WTC11 (cell line): ENCODE data around the gene UBXN2A. TPM values are rescaled to one million over a fixed set of nuclear protein-coding genes. Genes with fewer than 3 reads are reported as not detected.

ENCODE experiments used
- ATAC-seq: fragments of 200-7000 bp; cut with Tn5 transposase; 2 replicates; pipeline ENCODE4 v1.10.0; 2021; ENCODE audit warnings: mild to moderate bottlenecking, moderate library complexity
- CTCF ChIA-PET: fragments of 300-600 bp; sonication (Branson Sonifier 250); formaldehyde crosslinking; loops from one replicate; lab custom pipeline; 2021; ENCODE audit warnings: antibody characterized with exemption; lab: Charles Lee
- POLR2A ChIA-PET: fragments of 350-600 bp; sonication (Branson Sonifier 250); formaldehyde crosslinking; loops from one replicate; lab custom pipeline; 2021; ENCODE audit warnings: antibody characterized with exemption; lab: Charles Lee
- DNase-seq: peaks from one replicate; pipeline ENCODE4 v3.0.0; 2021; ENCODE audit warnings: low spot score
- H3K27ac Mint-ChIP-seq: 2 replicates; pipeline ENCODE4 v1.8.0; 2021; ENCODE audit warnings: mixed read lengths
- H3K27me3 Mint-ChIP-seq: 2 replicates; pipeline ENCODE4 v1.8.0; 2021; ENCODE audit warnings: low read depth, mild to moderate bottlenecking, moderate library complexity, mixed read lengths
- H3K36me3 Mint-ChIP-seq: 2 replicates; pipeline ENCODE4 v1.8.0; 2021; ENCODE audit warnings: mixed read lengths
- H3K4me1 Mint-ChIP-seq: 2 replicates; pipeline ENCODE4 v1.8.0; 2022; ENCODE audit warnings: mixed read lengths
- H3K4me3 Mint-ChIP-seq: 2 replicates; pipeline ENCODE4 v1.8.0; 2021; ENCODE audit warnings: mild to moderate bottlenecking, moderate library complexity, mixed read lengths
- H3K9me3 Mint-ChIP-seq: 2 replicates; pipeline ENCODE4 v1.8.0; 2021; ENCODE audit warnings: mixed read lengths
- CREB1 ChIP-seq: sonication (generic); formaldehyde crosslinking; IDR thresholded peaks from 2 replicates; pipeline ENCODE4 v1.8.0; 2023; ENCODE audit warnings: mild to moderate bottlenecking, missing genetic modification reagents
- FOXK1 ChIP-seq: sonication (generic); formaldehyde crosslinking; IDR thresholded peaks from 2 replicates; pipeline ENCODE4 v1.8.0; 2022; ENCODE audit warnings: mild to moderate bottlenecking, moderate library complexity, missing genetic modification reagents
- OVOL2 ChIP-seq: fragments of 250-450 bp; sonication (Bioruptor Pico); IDR thresholded peaks from 2 replicates; pipeline ENCODE4 v1.9.0; 2021; ENCODE audit warnings: mild to moderate bottlenecking, borderline replicate concordance
- RORB ChIP-seq: fragments of 250-450 bp; sonication (Bioruptor Pico); IDR thresholded peaks from 2 replicates; pipeline ENCODE4 v1.9.0; 2021; ENCODE audit warnings: mild to moderate bottlenecking
- SMAD3 ChIP-seq: sonication (generic); formaldehyde crosslinking; IDR thresholded peaks from 2 replicates; pipeline ENCODE4 v1.8.0; 2022; ENCODE audit warnings: missing genetic modification reagents, mild to moderate bottlenecking, borderline replicate concordance
- ZBTB43 ChIP-seq: sonication (generic); formaldehyde crosslinking; IDR thresholded peaks from 2 replicates; pipeline ENCODE4 v1.8.1; 2023; ENCODE audit warnings: mild to moderate bottlenecking, missing genetic modification reagents
- ZNF317 ChIP-seq: sonication (generic); formaldehyde crosslinking; IDR thresholded peaks from 2 replicates; pipeline ENCODE4 v1.8.1; 2023; ENCODE audit warnings: low read depth, mild to moderate bottlenecking, moderate library complexity, missing genetic modification reagents, borderline replicate concordance
- total RNA-seq: library from RNA; stranded (reverse); gene quantifications from 3 replicates; pipeline ENCODE4 v1.2.3, GENCODE V29; 2021
- TF ChIP-seq, protein P1 (sequence below): sonication (generic); formaldehyde crosslinking; IDR thresholded peaks from 2 replicates; pipeline ENCODE4 v1.8.1; 2022; ENCODE audit warnings: mild to moderate bottlenecking, moderate library complexity, missing genetic modification reagents
- TF ChIP-seq, protein P2 (sequence below): sonication (generic); formaldehyde crosslinking; IDR thresholded peaks from 2 replicates; pipeline ENCODE4 v1.8.0; 2022; ENCODE audit warnings: mild to moderate bottlenecking, missing genetic modification reagents
- TF ChIP-seq, protein P3 (sequence below): sonication (generic); formaldehyde crosslinking; IDR thresholded peaks from 2 replicates; pipeline ENCODE4 v1.8.1; 2023; ENCODE audit warnings: mild to moderate bottlenecking, moderate library complexity, missing genetic modification reagents
- TF ChIP-seq, protein P4 (sequence below): fragments of 200-600 bp; IDR thresholded peaks from 2 replicates; pipeline ENCODE4 v1.8.0; 2022; ENCODE audit warnings: antibody characterized with exemption
- TF ChIP-seq, protein P5 (sequence below): sonication (generic); formaldehyde crosslinking; conservative IDR thresholded peaks from 2 replicates; pipeline ENCODE4 v1.8.1; 2023; ENCODE audit warnings: mild to moderate bottlenecking, low read depth, missing genetic modification reagents, moderate library complexity
- TF ChIP-seq, protein P6 (sequence below): sonication (generic); formaldehyde crosslinking; IDR thresholded peaks from 2 replicates; pipeline ENCODE4 v1.8.1; 2022; ENCODE audit warnings: low read depth, mild to moderate bottlenecking, moderate library complexity, missing genetic modification reagents, borderline replicate concordance

Gene UBXN2A
- total RNA-seq, 1 experiment from 2014 or later, result 16.8 TPM

GRCh38 chr2:24009680-24010476 lies 69.6 kb downstream of the UBXN2A start, which contains the start of gene MFSD2B:
MFSD2B (plus strand) TSS chr2:24010085; CDS start chr2:24010097, 12 bp downstream.
- CTCF ChIA-PET, result interaction anchor here (0.6 to 2.4 kb wide), 4 partner anchors 12 to 83 kb away, joined by 3 to 15 read pairs (median 3); partner anchors contain the start of gene ATAD2B
- Mint-ChIP-seq H3K36me3 (no peaks in the 10 kb centered on the region), H3K27me3 (peaks cover 9% of the 10 kb centered on the region), H3K4me3 (peak within 1 kb of the TSS; percentile 54), H3K9me3 (no peaks in the 10 kb centered on the region), H3K4me1 (peaks cover 21% of the 10 kb centered on the region), H3K27ac (no peak within 1 kb of the TSS)
- POLR2A ChIA-PET, result interaction anchor here (1.0 to 1.3 kb wide), 2 partner anchors 10 to 82 kb away, joined by 3 to 4 read pairs; no protein-coding TSS in a partner anchor
- DNase-seq, result peak; percentile 45
- ATAC-seq, result peak; percentile 73
- TF ChIP-seq, protein P1, sequence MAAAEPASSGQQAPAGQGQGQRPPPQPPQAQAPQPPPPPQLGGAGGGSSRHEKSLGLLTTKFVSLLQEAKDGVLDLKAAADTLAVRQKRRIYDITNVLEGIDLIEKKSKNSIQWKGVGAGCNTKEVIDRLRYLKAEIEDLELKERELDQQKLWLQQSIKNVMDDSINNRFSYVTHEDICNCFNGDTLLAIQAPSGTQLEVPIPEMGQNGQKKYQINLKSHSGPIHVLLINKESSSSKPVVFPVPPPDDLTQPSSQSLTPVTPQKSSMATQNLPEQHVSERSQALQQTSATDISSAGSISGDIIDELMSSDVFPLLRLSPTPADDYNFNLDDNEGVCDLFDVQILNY (CRISPR knock-in tag), result peak; percentile 29; the same call in 1 of the 2 replicates
- TF ChIP-seq, protein P2, sequence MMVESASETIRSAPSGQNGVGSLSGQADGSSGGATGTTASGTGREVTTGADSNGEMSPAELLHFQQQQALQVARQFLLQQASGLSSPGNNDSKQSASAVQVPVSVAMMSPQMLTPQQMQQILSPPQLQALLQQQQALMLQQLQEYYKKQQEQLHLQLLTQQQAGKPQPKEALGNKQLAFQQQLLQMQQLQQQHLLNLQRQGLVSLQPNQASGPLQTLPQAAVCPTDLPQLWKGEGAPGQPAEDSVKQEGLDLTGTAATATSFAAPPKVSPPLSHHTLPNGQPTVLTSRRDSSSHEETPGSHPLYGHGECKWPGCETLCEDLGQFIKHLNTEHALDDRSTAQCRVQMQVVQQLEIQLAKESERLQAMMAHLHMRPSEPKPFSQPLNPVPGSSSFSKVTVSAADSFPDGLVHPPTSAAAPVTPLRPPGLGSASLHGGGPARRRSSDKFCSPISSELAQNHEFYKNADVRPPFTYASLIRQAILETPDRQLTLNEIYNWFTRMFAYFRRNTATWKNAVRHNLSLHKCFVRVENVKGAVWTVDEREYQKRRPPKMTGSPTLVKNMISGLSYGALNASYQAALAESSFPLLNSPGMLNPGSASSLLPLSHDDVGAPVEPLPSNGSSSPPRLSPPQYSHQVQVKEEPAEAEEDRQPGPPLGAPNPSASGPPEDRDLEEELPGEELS (CRISPR knock-in tag), result peak; percentile 68
- TF ChIP-seq ZBTB43 (CRISPR knock-in tag), result no peak
- 0 out of 2 replicates have a peak, but pooled peaks have one; percentile 9 for TF ChIP-seq ZNF317 (CRISPR knock-in tag)
- TF ChIP-seq OVOL2 (CRISPR knock-in tag), result no peak
- TF ChIP-seq FOXK1 (CRISPR knock-in tag), result 0 out of 2 replicates have a peak, but pooled peaks have one; percentile 20
- TF ChIP-seq, protein P3, sequence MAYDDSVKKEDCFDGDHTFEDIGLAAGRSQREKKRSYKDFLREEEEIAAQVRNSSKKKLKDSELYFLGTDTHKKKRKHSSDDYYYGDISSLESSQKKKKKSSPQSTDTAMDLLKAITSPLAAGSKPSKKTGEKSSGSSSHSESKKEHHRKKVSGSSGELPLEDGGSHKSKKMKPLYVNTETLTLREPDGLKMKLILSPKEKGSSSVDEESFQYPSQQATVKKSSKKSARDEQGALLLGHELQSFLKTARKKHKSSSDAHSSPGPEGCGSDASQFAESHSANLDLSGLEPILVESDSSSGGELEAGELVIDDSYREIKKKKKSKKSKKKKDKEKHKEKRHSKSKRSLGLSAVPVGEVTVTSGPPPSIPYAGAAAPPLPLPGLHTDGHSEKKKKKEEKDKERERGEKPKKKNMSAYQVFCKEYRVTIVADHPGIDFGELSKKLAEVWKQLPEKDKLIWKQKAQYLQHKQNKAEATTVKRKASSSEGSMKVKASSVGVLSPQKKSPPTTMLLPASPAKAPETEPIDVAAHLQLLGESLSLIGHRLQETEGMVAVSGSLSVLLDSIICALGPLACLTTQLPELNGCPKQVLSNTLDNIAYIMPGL, result peak; percentile 78
- TF ChIP-seq, protein P4, sequence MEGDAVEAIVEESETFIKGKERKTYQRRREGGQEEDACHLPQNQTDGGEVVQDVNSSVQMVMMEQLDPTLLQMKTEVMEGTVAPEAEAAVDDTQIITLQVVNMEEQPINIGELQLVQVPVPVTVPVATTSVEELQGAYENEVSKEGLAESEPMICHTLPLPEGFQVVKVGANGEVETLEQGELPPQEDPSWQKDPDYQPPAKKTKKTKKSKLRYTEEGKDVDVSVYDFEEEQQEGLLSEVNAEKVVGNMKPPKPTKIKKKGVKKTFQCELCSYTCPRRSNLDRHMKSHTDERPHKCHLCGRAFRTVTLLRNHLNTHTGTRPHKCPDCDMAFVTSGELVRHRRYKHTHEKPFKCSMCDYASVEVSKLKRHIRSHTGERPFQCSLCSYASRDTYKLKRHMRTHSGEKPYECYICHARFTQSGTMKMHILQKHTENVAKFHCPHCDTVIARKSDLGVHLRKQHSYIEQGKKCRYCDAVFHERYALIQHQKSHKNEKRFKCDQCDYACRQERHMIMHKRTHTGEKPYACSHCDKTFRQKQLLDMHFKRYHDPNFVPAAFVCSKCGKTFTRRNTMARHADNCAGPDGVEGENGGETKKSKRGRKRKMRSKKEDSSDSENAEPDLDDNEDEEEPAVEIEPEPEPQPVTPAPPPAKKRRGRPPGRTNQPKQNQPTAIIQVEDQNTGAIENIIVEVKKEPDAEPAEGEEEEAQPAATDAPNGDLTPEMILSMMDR, result no peak
- no peak for TF ChIP-seq RORB
- TF ChIP-seq, protein P5, sequence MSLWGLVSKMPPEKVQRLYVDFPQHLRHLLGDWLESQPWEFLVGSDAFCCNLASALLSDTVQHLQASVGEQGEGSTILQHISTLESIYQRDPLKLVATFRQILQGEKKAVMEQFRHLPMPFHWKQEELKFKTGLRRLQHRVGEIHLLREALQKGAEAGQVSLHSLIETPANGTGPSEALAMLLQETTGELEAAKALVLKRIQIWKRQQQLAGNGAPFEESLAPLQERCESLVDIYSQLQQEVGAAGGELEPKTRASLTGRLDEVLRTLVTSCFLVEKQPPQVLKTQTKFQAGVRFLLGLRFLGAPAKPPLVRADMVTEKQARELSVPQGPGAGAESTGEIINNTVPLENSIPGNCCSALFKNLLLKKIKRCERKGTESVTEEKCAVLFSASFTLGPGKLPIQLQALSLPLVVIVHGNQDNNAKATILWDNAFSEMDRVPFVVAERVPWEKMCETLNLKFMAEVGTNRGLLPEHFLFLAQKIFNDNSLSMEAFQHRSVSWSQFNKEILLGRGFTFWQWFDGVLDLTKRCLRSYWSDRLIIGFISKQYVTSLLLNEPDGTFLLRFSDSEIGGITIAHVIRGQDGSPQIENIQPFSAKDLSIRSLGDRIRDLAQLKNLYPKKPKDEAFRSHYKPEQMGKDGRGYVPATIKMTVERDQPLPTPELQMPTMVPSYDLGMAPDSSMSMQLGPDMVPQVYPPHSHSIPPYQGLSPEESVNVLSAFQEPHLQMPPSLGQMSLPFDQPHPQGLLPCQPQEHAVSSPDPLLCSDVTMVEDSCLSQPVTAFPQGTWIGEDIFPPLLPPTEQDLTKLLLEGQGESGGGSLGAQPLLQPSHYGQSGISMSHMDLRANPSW (CRISPR knock-in tag), result no peak
- TF ChIP-seq, protein P6, sequence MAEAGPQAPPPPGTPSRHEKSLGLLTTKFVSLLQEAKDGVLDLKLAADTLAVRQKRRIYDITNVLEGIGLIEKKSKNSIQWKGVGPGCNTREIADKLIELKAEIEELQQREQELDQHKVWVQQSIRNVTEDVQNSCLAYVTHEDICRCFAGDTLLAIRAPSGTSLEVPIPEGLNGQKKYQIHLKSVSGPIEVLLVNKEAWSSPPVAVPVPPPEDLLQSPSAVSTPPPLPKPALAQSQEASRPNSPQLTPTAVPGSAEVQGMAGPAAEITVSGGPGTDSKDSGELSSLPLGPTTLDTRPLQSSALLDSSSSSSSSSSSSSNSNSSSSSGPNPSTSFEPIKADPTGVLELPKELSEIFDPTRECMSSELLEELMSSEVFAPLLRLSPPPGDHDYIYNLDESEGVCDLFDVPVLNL (CRISPR knock-in tag), result no peak
- TF ChIP-seq SMAD3 (CRISPR knock-in tag), result no peak
- TF ChIP-seq CREB1 (CRISPR knock-in tag), result no peak
